GM13977 (cell line): ENCODE results near the gene RET.

ENCODE experiments used
- DNase-seq: peaks from one replicate; pipeline ENCODE4 v3.0.0; 2012; ENCODE audit warnings: low spot score
- in situ Hi-C: fragments of 300-500 bp; cut with MboI; formaldehyde crosslinking; loops from one replicate; pipeline ENCODE4 v1.12.0; 2022; ENCODE audit warnings: low sequenced_read_pairs, low pct_unique_long_range_greater_than_20kb, mixed read lengths, inconsistent platforms; ENCODE audit not compliant: unreplicated experiment
- TF ChIP-seq, protein P1 (sequence below): IDR thresholded peaks from 2 replicates; pipeline ENCODE4 v1.5.1; 2012; ENCODE audit warnings: mild to moderate bottlenecking, control low read depth; ENCODE audit not compliant: insufficient read depth; ENCODE audit errors: extremely low read depth, missing control alignments

The RET gene

DNA sequence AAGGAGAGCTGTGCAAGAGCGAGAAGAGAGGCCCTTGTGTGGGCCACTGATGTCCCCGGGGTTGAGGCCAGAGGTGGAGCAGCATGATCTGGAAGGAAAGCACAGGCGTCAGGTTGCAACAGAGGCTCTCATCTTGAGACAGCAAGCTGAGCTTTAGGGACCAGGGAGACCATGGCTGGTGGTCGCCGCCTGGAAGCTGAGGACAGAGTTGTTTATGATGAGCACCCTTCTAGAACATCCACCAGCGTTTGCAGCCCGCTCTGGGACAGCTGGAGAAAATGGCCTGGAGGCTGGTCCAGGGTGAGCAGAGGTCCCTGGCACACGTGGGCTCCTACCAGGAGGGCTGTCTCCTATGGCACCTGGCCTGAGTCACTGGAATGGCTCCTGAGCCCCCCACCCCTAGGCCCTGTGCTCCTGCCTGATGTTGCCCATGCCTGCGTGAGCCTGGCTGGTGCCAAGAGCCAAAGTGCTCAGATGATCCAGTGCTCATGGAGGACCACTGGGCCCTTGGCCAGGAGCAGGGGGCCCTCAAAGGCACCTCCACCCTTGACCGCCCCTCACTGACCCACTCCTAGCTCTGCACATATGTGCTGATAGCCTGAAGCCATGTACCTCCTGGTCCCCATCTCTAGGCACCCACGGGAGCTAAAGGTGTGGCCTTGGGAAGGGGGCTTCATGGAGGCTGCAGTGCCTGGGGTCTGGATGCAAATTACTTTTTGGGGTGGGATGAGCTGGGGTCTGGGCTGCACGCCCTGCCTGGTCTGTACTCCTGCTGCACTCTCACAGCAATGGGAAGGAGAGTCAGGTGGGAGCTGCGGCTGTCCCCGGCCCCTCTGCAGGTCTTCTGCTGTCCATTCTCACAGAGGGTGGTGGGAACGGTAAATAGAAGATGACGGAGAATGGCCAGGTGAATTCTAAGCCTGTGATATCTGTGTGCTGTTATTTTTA, 40.1 kb upstream of the RET start:
- in situ Hi-C loops = no loop called here
- peak; percentile 8 for DNase-seq
- TF ChIP-seq, protein P1, sequence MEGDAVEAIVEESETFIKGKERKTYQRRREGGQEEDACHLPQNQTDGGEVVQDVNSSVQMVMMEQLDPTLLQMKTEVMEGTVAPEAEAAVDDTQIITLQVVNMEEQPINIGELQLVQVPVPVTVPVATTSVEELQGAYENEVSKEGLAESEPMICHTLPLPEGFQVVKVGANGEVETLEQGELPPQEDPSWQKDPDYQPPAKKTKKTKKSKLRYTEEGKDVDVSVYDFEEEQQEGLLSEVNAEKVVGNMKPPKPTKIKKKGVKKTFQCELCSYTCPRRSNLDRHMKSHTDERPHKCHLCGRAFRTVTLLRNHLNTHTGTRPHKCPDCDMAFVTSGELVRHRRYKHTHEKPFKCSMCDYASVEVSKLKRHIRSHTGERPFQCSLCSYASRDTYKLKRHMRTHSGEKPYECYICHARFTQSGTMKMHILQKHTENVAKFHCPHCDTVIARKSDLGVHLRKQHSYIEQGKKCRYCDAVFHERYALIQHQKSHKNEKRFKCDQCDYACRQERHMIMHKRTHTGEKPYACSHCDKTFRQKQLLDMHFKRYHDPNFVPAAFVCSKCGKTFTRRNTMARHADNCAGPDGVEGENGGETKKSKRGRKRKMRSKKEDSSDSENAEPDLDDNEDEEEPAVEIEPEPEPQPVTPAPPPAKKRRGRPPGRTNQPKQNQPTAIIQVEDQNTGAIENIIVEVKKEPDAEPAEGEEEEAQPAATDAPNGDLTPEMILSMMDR = no peak

DNA sequence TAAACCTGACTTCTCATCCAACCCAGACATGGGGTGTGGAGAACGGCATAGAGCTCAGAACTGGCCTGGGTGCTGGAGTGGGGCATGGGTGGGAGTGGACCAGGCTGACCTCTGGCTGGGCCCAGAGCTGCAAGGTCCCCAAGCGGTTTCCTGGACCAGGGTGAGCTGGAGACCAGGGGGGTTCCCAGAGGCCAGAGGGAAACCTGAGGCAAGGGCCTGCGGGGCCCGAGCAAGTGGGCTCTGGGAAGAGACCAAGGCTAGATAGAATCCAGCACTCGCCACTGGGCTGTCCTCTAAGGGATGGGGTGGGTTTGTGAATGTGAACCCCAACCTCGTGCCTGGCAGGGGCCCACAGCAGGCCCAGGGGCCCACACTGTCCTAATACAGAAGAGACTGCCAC, 39.4 kb upstream of the RET start:
- in situ Hi-C loops = no loop called here
- TF ChIP-seq, protein P1 = no peak
- no peak for DNase-seq

DNA sequence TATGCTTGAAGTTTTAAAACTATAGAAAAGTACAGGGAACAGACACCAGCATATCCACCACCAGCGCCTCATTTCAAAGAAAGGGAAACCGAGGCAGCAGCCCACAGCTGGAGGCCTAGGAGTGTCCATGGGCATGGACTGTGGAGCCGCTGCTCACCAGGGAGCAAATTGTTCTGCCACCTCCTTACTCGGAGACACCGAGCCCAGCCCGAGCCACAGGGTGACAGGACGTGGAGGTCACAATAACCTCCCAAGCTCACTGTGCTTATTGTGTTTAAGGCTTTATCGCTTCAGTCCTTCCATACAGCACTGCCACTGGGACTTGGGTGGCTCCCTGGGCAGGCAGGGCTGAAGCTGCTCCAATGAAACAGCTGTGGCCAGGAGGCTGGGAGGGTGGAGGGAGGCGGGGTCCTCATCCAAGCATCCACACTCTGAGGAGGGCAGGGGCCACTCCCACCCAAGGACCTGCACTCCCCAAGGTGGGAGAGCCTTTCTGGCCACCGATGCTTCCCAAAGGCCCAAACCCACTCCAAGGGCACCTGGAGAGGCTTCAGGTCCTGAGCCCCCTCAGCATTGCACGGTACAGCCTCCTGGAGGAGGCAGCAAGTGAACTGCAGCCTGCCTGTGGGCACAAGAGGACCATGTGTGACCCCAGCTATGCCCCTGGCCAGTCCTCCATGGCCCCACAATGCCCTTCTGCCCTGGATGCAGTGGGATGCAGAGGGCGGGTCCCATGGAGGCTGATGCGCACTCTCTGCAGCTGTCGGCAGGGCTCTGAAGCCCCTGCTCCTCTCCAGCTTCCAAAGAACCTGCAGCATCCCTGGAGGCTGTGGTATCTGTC, 38.7 kb upstream of the RET start:
- in situ Hi-C loops = no loop called here
- no peak for DNase-seq
- TF ChIP-seq, protein P1 = no peak

GRCh38 chr10:43038783-43039623, 37.9 kb upstream of the RET start:
- TF ChIP-seq, protein P1 = no peak
- in situ Hi-C loops = no loop called here
- DNase-seq = no peak

DNA sequence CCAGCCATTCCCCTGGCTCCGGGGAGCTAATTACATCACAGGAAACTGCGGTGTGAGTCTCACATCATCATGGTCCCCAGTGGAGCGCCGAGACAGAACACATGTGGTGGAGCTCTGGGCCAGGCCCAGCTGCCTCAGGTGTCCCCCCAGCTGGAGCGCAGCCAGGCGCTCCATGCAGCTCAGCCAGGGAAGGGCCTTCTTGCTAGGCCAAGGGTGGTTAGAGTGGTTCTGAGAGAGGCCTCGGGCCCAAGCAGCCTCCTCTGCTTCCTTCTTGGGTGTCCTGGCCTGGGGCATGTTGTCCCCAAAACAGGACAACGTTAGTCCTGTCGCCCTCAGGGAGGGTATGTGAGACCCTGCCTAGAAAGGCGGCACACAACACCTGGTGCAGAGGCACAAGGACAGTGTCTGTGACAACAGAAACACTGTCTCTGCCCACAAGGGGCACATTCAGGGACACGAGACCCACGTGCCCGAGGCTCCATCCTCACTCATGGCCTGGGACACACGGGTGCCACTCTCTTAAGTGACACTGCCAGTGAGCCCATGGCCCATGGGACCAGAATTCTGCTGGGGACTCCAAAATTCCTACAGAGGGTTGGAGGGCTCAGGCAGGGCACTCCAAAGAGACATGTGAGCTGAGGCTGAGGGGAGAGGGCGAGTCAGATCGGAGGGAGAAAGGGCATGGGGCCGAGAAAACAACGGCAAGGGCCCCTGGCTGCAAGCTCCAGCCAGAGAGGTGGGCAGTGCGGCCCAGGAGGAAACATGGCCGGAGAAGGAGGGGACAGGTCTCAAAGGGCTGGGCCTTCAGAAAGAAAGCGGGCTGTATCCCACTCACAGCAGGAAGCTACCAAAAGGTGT, 37.0 kb upstream of the RET start:
- DNase-seq = no peak
- in situ Hi-C loops = no loop called here
- TF ChIP-seq, protein P1 = no peak
